NT2/D1 (cell line): ENCODE data around the gene ABL1.

Source experiments
- SUZ12 ChIP-seq: IDR thresholded peaks from 2 replicates; pipeline ENCODE4 v1.6.1; 2011; ENCODE audit not compliant: insufficient read length, insufficient read depth; ENCODE audit errors: extremely low read depth
- YY1 ChIP-seq: IDR thresholded peaks from 2 replicates; pipeline ENCODE4 v1.6.1; 2011; ENCODE audit not compliant: insufficient read length, insufficient read depth
- ZNF274 ChIP-seq: IDR thresholded peaks from 2 replicates; pipeline ENCODE4 v1.6.1; 2011; ENCODE audit warnings: mild to moderate bottlenecking, low read depth, low read length

DNA sequence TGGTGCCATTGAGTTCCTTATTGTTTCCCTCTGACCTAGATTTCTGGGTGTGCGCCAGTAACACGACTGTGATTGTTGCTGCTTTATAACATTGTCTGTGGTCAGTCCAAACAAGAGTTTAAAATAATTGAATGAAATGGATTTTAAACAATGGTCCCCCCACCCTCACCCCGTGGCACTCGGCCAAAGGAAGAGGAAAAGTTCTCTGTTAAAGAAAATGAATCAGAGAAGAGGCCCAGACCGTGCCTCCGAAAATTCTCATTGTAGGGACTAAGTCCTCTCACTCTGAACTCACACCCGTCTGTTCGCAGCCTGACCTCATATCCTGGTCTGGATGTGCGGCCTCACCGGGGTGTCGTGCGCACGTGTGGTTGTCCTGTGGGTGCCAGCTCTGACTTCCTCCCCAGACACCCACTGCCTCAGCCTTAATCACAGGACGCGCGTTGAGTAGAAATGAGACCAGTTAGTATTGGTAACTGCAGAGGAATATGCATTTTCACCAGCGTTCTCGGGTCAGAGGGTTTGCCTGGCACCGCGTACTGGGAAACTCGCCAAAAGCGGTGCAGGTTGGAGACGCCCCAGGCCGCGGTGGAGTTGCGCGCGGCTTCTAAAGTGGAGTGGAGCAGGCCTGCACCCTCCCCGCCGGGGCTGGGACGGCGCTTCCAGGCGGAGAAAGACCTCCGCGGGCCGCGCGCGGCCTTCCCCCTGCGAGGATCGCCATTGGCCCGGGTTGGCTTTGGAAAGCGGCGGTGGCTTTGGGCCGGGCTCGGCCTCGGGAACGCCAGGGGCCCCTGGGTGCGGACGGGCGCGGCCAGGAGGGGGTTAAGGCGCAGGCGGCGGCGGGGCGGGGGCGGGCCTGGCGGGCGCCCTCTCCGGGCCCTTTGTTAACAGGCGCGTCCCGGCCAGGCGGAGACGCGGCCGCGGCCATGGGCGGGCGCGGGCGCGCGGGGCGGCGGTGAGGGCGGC, at the start of gene ABL1:
- TF ChIP-seq YY1 (no peak), SUZ12 (no peak), ZNF274 (no peak)
